OCI-M1 (cell line): ENCODE results near the gene H2AZ2.
"Not testable (repeated sequence)": the region's sequence is repeated elsewhere in the genome, so short reads cannot be mapped to it uniquely, and the experiment has no call there.

Source experiments
- DNase-seq: peaks from one replicate; lab custom pipeline; 2025; lab: John Stamatoyannopoulos, UW

The H2AZ2 gene

DNA sequence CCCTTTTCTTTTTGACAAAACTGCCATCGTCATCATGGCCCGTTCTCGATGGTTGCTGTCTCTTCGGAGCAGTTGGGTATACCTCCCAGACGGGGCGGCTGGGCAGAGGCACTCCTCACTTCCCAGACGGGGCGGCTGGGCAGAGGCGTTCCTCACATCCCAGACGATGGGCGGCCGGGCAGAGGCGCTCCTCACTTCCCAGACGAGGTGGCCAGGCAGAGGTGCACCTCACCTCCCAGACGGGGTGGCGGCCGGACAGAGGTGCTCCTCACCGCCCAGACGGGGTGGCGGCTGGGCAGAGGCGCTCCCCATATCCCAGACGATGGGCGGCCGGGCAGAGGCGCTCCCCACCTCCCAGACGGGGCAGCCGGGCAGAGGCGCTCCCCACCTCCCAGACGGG, 22.9 kb upstream of the H2AZ2 start:
- not testable (repeated sequence) for DNase-seq

DNA sequence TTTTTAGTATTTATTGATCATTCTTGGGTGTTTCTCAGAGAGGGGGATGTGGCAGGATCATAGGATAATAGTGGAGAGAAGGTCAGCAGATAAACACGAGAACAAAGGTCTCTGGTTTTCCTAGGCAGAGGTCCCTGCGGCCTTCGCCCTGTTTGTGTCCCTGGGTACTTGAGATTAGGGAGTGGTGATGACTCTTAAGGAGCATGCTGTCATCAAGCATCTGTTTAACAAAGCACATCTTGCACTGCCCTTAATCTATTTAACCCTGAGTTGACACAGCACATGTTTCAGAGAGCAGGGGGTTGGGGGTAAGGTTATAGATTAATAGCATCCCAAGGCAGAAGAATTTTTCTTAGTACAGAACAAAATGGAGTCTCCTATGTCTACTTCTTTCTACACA, 22.4 kb upstream of the H2AZ2 start:
- DNase-seq, result not testable (repeated sequence)

DNA sequence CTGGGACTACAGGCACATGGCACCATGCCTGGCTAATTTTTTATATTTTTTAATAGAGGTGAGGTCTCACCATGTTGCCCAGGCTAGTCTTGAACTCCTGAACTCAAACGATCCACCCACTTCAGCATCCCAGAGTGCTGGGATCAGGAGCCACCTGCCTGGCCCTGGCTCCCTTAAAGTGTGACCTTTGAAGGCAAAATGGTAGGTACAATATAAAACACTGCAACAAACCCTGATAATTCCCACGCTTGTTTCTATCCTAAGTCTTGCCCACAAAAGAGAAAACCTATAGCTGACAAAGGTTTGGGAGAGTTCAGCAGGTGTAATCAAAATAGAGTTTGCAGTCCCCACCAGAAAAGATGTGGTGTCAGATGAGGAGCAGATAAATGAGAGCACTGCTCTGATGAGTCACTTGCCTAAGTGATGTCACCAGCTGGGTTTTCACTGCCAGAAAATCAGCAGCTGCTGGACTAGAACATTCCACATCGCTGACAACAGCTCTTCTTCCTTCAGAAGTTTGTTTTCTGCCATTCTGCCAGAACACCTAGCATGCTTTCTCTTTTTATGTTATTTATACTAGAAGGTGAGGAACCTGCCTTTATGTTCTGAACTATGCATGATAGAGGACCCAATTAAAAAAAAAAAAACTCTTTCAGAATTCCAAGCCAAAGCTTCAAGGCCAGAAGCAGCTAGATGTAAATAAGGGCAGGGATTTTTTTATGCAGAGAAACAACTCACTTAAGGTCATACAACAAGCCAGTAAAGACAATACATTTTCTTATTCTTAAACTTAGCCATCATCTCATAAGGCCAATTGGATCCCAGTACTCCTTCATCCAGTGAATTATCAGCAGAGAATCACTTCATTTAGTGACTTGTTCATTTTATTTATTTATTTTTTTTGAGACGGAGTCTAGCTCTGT, 19.4 kb upstream of the H2AZ2 start:
- peak; percentile 21 for DNase-seq

DNA sequence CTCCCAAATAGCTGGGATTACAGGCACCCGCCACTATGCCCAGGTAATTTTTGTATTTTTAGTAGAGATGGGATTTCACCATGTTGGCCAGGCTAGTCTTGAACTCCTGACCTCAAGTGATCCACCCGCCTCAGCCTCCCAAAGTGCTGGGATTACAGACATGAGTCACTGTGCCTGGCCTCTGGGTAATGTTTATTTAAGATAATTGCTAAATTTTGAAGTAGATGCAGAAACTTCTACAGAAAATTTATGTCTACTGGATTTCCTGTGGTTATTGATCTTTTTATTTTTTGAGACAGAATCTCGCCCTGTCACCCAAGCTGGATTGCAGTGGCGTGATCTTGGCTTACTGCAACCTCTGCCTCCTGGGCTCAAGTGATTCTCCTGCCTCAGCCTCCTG, 14.1 kb upstream of the H2AZ2 start:
- not testable (repeated sequence) for DNase-seq

DNA sequence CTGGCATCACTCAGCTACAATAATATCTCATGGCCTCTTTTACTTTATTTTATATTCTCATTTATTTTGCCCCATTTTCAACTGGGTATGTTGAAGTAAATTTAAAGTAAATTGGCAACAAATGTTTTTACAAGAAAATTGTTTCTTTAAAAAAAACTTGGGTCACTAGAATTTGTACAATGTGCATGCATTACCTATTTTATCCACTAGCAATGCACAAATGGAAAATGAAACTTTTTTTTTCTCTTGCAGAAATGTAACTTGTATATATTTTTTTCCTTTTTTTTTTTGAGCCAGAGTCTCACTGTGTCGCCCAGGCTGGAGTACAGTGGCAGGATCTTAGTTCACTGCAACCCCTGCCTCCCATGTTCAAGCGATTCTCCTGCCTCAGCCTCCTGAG, 10.3 kb upstream of the H2AZ2 start:
- peak; percentile 28 for DNase-seq

DNA sequence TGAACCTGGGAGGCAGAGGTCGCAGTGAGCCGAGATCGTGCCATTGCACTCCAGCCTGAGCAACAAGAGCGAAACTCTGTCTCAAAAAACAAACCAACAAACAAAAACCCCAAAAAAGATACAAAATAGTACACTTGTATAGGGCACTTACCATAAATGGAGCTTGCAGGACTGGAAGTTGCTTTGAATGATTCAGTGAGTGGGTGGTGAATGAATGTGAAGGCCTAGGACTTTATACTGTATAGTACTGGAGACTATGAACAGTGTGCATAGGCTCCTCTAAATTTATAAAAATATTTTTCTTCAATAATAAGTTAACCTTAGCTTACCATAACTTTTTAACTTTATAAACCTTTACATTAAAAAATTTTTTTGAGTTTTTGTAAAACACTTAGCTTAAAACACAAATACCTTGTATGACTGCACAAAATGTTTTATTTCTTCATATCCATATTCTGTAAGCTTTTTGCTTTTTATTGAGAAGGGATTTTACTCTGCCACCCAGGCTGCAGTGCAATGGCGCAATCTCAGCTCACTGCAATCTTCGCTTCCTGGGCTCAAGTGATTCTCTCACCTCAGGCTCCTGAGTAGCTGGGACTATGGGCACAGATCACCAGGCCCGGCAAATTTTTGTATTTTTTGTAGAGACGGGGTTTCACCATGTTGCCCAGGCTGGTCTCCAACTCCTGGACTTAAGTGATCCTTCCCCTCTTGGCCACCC, 6.9 kb upstream of the H2AZ2 start:
- no peak for DNase-seq

DNA sequence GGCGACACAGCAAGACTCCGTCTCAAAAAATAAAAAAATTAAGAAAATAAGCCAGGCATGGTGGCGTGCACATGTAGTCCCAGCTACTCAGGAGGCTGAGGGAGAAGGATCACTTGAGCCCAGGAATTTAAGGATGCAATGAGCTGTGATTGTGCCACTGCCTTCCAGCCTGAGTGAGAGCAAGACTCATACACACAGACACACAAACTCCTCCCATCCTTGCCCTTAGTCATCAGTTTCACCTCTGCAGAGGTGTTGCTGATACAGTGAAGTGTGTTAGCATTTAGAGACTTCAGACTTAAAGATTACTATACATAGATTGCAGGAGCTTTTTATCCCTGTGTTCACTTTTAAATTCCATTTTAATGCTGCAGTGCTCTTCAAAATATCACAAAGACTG, 5.5 kb upstream of the H2AZ2 start:
- no peak for DNase-seq

DNA sequence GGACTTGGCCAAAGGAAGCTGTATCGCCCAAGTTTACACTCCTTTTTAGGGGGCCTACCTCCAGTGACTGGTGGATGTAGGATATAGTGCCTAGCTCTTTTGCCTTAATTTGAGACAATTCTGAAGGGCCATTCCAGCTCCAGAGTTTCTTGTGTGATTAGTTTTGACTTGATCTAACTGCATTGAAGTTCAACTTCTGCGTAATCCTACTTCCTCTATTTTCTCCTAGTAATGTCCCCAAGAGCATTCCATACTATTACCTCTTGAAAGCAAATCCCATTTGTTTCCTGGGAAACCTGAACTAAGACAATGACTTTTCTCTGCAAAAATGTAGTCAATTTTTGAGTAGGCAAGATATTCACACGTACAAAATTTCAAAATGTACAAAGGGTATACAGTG, 4.7 kb upstream of the H2AZ2 start:
- no peak for DNase-seq

DNA sequence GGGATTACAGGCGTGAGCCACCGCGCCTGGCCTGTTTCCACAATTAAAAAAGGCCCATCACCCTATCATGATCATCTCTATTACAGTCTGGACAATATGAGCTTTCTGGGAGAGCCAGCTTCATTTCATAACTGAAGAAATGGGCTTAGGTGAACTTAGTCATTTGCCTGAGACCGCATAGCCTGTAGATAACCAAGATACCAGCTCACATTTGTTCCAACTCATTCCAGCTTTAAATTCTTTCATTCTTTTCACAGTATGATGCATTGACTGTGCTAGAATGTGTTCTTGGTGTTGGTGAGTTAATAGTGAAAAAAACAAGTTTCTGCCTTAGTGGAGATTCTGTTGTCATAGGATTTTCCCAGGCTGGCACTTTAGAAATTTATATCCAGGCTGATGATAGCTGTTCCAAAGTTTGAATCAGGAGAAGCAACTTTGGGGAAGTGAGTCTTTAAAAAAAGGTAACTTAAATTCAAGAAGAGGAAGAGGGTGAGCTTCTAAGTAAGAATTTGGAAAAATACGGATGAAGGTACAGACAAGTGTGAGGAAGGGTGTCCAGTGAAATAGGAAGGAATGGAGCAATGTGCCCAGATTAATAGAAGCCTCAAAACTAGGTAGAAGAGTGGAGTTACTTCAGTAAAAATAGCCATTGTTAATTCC, 2.1 kb upstream of the H2AZ2 start:
- DNase-seq, result no peak

DNA sequence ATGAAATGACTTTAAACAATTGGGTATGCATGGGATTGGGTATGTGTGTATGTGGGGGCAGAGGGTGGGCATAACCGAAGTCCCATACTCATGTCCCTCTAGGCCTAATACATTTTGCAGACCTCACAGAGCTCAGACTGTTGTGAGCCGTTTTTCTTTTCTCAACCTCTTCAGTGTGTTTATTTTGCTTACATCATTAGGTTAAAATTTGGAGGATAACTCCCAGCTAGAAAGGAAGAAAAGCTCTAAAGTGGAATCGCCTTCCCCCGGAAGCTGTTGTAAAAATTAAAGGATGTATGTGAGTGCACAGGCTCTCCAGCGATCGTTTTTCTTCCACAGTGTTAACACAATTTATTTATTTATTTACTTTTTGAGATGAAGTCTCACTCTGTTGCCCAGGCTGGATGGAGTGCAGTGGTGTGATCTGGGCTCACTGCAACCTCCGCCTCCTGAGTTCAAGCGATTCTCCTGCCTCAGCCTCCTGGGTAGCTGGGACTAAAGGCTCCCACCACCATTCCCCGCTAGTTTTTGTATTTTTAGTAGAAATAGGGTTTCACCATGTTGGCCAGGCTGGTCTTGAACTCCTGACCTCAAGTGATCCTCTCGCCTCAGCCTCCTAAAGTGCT, 1.5 kb upstream of the H2AZ2 start:
- no peak for DNase-seq

DNA sequence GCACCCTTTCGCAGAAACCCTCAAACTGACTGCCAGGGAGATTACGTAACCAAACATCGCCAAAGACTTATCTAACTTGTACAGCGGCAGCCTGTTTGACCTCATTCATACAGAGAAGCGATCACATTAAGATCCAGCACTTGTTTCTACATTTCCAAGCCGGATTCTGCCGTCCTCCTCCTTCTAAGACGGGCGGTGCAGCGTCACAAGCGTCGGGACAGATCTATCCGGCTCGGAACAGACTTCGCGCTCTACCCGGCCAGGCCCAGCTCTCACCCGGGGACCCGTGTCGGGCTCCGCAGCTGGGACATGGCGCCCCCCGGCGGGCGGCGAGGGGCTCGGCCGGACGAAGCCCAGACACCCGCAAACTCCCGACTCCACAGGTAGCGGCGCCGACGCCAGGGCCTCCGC, 373 bp downstream of the H2AZ2 start:
- no peak for DNase-seq

DNA sequence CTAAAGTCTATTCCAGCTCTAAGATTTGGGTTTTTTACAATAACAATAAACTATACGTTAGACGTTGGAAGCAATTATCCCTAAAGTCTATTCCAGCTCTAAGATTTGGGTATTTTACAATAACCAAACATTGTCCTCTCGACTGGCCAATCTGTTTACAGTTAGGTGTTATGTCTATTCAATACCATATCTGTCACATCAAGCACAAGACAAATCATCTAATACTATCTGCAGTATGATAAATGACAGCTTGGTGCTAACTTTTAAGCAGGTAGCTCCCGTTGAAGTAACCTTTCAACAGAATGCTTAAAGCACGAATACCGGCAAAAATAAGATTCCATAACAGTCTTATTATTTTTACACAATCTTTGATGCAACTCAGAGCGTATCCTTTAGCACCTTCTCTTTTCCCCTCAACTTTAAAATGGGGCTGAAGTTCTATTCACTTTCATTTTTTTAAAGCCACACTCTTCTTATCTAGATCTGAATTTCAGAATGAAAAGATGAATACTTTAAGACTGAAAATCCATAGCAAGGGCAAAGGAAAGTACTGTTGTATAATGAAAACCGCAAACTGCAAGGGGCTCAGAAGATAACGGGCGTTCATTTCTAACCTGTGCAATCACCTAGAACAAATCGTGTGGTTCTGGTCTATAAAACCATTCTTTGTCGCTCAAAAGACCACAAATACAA, 925 bp downstream of the H2AZ2 start:
- peak; percentile 96 for DNase-seq

DNA sequence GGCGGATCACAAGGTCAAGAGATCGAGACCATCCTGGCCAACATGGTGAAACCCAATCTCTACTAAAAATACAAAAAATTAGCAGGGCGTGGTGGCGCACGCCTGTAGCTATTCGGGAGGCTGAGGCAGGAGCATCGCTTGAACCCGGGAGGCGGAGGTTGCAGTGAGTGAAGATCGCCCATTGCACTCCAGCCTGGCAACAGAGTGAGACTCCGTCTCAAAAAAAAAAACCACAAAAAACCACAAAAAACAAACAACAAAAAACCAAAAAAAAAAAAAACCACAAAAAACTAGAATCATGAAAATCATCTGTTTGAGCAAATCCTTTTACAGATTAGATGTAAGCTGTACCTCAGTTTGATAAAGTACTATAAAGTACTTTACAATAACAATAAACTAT, 1.5 kb downstream of the H2AZ2 start:
- DNase-seq, result peak; percentile 44

DNA sequence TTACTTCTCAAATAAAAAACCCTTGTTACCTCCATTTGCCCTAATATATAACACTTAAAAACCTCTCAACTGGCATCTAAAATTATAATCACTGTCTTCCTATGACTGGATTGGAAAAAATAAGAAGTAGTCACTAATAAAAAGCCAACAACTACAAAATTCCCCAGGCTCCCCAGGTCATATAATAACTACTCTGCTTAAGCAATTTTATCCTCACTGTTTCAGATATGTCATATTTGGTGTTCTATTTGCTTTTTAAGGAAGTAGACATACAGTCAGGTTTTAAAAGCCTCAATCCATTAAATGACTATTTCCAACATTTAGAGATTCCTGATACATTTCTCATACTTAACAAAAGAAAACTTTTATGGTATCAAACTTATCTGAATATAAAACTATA, 2.4 kb downstream of the H2AZ2 start:
- peak; percentile 37 for DNase-seq

DNA sequence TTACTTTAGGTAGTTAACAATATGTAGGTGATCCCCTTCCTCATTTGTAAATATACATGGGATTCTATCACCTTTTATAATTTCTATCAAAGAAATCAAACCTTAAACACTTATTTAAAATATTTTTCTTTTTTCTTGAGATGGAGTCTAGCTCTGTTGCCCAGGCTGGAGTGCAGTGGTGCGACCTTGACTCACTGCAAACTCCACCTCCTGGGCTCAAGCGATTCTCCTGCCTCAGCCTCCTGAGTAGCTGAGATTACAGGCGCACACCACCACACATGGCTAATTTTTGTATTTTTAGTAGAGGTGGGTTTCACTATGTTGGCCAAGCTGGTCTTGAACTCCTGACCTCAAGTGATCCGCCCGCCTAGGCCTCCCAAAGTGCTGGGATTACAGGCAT, 4.4 kb downstream of the H2AZ2 start:
- DNase-seq, result not testable (repeated sequence)

DNA sequence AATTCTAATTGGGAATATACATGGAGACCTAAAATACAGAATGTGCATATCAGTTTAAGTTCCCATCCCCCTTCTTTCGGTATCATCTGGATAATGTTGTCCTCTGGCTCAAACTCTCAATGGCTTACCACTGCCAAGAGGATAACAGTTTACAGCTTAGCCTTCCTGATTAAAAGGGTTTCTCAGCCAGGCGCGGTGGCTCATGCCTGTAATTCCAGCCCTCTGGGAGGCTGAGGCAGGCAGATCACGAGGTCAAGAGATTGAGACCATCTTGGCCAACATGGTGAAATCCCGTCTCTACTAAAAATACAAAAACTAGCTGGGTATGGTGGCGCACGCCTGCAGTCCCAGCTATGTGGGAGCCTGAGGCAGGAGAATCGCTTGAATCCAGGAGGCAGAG, 5.2 kb downstream of the H2AZ2 start:
- not testable (repeated sequence) for DNase-seq

DNA sequence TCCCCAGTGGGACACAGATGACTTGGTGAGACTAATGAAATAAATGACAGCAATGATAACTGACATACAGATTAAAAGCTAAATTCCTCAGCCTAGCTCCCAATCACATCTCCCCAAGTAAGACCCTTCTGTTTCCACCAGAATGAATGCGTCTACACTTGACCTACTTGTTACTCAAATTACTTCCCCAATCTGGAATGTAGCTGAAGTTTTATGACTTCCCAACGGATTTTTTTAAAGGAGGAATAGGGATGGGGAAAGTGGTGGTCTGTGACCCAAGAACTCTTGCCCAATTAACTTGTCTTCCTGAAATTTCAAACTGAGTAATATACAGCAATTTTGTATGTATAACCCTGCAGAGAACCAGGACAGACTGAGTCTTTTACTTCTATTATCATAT, 9.1 kb downstream of the H2AZ2 start:
- no peak for DNase-seq

DNA sequence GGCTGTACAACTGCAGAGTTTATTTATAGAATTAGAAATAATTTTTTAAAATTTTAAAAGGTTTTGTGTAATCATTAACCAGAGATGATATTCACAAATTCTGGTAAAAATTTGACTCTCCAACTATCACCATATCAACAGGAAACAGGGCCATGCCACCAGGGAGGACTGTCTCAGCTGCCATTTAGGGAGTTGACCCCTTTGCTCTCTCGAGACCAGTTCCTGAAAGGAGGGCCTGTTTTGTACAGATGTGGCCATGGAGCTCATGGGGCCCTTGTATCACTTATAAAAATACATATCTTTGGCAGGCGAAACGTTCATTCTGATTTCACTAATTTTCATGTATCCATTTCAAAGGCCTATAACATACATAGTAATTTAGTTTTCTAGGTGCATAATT, 20.3 kb downstream of the H2AZ2 start:
- DNase-seq, result no peak

DNA sequence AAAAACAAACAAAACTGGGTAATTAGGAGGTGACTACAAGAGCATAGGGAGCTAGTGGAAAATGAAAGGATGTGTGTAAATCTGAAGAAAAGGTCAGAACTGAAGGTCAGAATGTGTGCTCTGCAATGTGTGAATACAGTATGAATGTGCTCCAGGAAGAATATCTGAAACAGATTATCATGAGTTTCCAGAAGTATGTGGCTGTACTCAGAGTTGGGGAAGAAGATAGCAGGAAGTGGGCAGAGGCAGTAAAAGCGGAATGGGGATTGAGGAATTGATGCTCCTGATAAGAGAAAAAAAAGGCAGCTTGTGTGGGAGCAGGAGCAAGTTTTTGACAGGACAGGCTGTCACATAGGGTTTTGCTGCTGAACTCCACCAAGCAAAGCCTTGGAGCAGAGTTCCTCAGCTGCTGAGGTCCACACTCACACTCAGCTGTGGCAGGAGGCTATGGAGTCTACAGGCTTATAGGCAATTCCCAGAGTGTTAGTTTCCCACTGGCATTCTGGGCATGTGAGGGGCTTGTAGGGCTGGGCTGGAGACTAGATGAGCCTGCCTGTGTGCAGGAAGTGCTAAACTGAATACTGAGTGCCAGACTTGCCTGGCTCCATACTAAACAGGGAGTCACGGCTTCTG, 22.9 kb downstream of the H2AZ2 start:
- peak; percentile 59 for DNase-seq

DNA sequence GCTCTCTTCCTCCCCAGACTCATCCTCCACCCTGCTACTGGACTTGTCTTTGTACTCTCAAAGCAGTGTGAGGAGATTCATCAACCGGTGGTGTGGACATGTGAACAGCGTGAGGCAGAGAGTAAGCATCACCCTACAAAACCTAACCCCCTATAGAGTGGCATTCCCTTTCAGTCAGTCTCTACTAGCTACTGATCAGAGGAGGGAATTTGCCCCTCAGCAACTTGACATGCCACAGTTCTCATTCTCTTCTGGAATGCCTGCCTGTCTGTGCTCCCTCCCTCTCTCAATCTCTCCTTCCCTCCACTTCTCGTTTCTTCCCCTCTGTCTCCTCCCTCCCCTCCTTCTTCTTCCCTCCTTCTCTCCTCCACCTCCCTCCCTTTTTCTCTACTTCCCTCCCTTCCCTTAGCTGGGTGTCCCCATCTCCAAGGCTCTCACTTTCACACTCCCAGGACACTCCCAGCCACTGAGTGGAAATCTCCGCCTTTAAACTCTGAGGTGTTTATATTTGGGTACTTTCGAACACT, 24.6 kb downstream of the H2AZ2 start:
- DNase-seq, result no peak

DNA sequence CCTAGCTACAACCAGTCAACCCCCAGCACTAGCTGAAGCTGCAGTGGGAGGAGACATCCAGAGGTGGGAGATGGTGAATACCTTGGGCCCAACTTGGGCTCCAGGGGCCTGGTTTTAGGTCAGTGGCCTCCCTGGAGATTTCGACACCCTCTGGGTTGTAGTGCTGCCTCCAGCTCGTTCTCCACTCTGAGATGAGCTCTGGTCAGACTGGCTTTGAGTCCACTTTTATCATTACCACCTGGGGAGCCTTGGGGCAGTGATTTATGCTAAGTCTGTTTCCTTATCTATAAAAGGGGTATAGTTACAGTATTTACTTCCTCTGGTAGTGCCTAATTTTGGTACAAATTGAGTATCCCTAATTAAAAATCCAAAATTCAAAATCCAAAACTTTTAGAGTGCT, 28.6 kb downstream of the H2AZ2 start:
- no peak for DNase-seq
